Measurements from ENCODE around the gene CPT1B.

GRCh38 chr22:50581031-50581949 lies 3.1 kb upstream of the CPT1B start:
- TF ChIP-seq ZNF600 (tag by site-specific recombination; IDR thresholded peaks at IDR 0.05) (no peak), ZNF146 (tag by site-specific recombination; IDR thresholded peaks at IDR 0.05) (no peak)
